Activated effector memory CD4-positive, alpha-beta T cell treated with Interleukin-2 at 50 U/mL for 16 hours (primary cell): ENCODE measurements around the gene SYNDIG1.

Source experiments
- DNase-seq: peaks from one replicate; pipeline ENCODE4 v3.0.0-alpha.2; 2020

The SYNDIG1 gene

DNA sequence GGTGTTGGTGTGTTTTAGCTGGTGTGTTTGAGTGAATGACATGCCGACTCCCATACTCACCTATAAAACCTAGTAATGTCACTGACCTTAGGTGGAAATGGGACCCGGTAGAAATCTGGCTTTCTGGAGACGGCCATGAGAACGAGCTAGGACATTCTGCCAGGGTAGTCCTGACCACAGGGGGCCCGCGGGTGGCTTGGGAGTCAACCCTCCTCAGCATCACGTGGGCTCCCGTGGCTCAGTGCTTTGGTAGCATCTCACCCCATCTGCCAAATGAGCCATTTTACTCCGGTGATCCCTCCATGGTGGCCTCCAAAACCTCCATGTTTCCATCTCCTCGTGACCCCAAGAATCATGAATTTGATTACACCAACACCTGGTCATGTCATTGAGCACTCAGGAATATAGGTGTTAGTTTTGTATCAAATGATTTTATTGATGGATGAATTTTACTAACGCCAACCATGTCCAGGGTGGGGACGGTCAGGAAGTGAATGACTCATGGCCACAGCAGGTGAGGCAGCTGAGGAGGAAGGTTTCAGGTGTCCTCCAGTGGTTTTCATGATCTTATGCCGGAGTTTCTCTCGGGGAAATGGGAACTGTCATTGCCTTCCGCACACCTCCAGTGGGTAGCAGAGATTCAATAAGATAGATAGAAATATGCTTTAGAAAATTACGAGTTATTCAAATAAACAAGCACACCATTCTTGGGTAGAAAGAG lies 195.0 kb downstream of the SYNDIG1 start:
- DNase-seq: no peak

DNA sequence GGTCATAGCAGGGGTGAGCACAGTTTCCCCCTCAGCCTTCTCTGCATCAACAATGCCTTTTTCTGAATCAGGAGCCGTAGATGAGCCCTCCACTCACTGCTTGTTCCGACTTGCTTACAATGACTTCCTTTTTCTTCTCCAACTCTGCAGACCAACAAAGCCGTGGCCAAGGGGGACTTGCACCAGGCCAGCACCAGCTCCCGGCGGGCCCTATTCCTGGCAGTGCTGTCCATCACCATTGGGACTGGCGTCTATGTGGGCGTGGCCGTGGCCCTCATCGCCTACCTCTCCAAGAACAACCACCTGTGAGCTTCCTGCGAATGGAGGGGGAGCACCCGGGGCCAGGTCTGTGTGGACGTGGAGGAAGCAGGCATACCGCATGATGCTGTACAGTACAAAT lies 195.8 kb downstream of the SYNDIG1 start:
- DNase-seq: no peak

DNA sequence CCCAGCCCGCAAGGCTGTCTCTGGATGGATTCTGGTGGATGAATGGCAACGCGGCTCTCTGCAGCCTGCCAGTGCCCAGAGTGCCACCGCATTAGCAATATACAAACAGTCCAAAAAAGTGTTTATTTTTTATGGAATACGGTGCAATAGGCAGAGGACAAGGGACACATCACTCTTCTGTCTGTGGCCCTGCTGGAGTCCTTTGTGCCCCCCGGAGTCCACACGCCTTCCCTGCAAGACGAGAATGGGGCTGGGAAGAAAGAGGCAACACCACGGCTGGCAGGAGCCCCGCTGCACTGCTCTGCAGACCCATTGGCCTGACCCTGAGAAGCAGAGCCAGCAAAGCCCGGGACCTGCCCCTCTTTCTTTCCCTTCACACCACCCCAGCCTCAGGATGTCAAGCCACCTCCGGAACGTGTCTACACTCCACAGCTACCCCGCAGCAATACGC lies 196.3 kb downstream of the SYNDIG1 start:
- no peak for DNase-seq

DNA sequence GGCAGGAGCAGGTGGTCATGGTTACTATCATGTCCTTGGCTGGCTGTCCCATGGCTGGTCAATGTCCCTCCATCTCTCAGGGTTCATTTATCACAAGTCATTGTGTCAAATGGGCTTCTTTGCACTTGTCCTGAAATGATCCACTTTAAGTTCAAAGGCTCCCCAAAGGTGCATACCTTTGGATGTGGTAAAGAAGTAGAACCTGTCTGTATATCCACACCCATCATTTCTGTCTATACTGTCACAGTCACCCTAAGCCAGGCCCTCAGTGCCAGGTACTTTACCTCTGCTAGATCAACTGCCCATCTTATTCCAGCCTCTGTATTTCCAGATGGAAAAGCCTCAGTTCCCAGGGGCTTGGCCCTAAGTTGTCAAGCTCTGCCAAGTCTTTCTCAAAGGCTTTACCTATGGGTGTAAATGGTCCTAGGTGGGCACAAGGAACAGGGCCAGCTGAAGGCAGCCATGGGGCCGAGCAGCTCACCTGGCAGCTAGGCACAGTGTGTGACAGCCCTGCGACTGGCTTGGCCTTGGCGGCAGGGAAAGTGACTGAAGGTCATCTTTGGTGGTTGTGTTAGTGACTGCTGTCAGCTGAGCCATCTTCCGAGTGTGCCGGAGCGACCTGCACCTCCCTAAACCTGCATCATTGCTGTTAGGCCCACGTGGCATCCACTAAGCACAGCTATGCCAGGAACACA lies 198.4 kb downstream of the SYNDIG1 start:
- DNase-seq: no peak

DNA sequence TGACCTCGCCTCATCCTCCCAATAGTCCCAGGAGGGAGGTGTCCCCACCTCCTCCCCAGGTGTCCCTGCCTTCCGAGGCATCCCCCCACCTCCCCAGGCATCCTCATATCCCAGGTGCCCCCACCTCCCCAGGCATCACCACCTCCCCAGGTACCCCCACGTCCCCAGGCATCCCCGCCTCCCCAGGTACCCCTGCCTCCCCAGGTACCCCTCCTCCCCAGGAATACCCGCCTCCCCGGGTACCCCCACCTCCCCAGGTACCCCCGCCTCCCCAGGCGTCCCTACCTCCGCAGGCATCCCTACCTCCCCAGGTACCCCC lies 198.9 kb downstream of the SYNDIG1 start:
- no peak for DNase-seq

DNA sequence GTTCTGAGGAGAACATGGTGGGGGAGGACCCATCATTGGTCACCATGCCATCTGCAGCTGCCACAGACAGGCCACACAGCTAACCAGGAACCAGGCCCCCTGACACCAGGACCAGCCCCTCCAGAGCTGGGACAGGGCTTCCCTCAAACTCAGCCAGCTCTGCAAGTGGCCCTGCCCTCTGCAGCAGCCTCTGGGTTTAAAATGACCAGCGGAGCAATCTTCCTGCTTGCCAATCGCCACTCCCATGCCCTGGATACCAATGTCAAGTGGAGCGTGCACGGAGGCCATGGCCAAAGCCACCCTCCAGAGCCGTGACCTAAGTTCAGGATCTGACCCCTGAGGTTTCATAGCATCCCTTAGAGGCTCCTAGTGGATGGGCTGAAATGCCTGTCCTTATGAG lies 199.4 kb downstream of the SYNDIG1 start:
- no peak for DNase-seq

DNA sequence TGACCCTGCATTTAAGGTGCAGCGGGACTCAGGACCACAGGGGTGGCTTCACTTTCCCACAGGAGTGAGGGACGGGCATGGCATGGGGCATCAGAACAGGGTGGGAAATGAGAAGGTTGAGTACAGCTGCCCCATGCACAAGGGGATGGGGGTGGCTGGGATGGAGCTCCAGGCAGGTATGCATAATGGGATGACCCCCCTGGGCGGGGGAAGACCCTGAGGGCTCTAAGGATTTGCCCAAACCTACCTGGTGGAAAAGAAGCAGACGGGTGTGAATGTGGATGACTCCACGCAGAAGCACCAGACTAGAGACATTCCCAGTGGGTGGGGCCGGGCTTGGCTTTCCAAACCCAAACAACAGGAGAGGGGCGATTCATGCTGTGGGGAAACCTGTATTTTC lies 200.3 kb downstream of the SYNDIG1 start:
- DNase-seq: no peak

DNA sequence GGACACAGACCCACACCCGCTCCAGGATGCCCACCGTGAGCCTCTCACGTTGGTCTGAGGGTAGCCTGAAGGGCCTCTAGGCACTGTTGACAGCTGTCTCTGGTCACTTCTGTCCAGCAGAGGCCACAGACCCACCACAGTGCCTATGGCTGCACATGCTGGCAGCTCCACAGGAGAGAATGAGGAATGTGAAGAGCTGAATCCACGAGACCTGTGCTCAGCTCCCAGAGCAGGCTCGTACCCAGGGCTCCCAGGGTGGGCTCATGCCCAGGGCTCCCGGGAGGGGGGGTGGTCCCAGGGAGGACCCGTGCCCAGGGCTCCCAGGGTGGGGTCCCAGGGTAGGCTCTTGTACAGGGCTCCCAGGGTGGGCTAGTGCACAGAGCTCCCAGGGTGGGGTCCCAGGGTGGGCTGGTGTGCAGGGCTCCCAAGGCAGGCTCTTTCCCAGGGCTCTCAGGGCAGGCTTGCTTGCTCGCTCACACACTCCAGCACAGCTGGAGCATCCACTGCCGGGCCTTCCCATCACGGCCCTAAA lies 201.0 kb downstream of the SYNDIG1 start:
- DNase-seq: no peak

DNA sequence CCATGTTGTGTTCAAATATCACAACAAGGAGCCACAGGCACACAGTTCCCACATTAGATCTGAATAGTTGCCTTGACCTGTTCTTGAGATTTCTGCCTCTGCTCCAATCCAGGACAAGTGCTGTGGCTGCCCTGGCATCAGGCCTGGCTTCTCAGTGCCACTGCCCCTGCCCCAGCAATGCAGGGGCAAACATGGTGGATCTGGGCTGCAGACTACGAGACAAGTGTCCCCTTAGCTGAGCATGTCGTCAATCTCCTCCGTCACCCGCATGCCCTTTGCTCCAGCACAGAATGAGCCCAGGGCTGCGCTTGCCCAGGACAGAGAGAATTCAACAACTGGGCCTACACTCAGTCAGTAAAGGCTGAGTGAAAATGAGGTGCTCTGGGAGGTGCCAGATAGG lies 201.6 kb downstream of the SYNDIG1 start:
- DNase-seq: no peak

DNA sequence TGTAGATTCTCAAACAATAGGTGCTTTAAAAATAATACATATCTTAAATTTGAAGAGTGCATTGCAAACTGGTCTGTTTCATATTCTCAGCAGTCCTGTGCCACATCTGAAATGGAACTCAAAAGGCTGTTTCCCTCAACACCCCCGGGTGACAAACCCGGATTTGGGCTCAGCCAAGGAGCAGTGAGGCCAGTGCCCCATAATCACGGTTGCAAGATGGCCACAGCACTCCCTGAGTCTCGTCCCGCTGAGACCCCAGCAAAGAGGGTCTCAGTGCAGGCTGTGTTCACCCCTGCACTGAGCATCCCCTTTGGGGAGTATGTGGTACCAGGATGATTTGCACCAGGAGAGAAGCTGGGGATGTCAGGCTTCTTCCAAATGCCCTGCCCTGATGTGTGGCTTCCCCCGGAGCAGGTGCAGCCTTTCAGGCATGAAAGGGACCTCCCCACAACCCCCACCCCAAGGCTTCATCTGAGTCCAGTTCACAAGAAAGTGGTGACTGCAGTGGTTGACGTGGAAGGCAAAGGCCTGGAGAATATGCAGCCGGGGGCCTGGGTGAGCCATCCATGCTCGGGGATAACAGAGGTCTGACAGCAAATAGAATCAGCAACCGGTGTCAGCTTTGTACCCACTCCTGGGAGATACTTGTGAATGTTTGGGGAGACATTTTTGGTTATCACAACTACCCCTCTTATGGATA lies 202.9 kb downstream of the SYNDIG1 start:
- no peak for DNase-seq

DNA sequence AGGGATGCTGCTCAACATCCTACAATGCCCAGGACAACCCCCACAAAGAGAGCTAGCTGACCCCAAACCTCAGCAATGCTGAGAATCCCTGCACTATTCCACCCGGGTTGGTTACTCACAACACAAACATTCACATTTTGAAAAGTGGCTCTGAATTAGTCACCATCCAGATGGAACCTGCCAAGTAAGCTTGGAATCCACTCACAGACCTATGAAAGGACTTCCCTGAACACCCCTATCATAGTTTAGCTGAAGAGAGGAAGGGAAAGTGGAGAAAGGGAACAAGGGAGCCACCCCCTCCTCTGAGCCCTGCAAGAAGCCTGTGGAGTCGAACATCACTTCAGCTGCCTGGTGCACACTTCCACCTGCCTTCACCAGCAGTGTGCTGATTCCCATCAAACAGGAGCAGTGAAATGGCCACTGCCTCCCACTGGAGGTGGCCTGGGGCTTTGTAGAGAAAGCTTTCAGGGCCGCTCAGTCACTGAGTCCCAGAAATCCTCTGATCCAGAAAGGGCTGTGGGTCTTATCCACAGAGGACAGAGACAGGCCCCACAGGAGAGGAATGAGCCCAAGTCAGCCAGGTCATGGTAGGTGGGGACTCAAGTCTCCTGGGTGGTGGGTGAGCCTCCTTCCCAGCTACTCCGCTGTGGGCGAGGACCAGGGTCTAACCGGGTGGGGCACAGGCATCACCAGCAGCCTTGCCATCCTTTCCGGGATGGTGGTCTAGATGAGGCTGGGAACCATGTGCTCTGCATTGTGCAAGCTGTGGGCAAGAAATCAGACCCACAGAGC lies 203.7 kb downstream of the SYNDIG1 start:
- no peak for DNase-seq

DNA sequence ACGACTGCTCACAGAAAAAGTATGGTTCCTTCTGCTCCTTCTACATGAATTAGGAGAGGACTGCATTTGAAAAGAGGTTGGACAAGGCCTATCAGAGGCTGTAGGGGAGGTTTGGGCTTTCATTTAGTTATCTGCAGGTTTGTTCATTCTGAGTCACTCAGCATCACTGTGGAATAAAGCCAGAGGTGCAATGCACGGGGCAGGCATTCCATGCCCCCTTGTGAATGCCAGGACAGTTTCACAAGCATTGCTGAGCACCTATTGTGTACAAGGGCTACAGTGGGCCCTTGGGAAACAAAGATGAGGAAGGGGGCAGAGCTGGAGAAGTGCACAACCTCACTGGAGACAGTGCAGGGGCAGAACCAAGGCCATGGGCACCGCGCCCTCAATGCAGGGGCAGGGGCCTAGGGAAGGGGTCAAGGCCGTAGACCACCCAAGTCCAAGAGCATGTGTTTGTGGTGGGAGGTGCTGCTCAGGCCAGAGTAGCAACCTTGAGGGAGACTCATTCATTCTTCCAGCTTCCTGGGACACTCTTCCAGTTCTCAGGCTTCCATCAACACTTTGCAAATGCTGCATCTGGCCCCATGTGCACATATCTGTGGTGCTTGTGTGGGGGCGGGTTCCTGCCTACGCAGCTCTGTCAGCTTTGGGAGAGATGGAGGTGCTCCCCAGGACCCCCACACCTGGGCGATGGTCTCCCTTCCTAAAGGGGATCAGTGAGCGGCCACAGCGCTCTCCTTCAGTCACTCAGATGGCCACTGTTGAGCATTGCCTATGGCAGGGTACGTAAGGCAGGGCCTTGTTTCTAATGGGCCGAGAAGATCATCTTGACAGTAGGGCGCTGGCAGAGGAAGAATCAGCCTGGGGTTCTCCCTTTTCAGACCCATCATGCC lies 204.5 kb downstream of the SYNDIG1 start:
- no peak for DNase-seq

DNA sequence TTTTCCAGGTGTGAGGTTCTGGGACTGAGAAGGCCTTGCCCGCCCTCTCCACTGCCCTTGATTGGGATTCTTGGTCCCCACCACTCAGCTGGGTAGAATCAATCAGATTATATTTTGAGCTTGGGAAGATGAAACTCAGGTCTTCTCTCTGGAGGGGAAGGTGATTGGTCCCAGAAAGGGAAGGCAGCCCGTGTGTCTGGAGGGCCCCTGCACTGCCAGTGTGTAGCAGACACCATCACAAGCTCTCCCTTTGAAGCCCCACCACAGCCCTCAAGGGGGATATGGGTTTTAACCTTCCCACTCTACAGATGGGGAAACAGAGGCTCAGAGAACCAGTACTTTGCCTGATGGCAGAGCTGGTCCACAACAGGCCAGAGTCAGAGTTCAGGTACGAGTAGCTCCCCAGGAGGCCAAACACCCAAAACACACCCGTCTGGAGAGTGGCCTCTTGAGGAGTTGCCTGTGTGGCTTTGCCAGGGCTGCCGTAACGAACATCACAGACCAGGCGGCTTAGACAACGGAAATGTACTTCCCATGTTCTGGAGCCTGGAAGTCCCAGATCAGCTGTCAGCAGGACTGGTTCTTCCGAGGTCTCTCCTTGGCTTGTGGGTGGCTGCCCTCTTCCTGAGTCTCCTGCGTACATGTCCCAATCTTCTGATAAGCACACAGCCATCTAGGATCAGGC lies 205.6 kb downstream of the SYNDIG1 start:
- no peak for DNase-seq

DNA sequence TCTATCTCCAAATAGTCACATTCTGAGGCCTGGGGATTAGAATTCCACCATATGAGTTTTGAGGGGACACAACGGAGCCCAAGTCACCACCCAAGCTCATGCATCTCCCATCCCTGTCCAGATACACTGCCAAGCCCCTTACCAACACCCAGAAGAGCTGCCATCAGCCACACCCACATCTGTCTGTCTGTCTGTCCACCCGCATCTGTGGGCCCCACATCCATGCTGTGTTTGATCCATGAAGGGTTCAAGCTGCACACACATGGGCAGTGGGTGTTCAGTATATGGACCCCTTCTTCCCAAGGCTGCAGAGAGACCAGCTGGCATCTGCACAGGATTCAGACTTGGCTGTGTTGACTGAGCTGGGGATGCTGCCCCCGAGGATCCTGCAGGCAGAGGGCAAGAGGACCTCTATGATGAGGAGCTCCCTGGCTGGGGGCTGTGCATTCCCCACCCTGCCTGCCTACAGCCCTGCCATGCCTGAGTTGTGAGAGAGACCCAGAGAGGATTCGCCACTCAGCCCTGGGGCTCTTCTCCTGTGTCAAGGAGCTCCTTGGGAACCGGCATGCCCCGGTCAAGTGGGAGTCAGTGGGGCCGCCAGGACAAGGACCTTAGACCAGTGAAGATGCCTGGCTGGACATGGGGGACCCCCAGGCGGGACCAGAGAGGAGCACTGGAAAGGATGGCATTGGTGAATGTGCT lies 206.4 kb downstream of the SYNDIG1 start:
- no peak for DNase-seq

DNA sequence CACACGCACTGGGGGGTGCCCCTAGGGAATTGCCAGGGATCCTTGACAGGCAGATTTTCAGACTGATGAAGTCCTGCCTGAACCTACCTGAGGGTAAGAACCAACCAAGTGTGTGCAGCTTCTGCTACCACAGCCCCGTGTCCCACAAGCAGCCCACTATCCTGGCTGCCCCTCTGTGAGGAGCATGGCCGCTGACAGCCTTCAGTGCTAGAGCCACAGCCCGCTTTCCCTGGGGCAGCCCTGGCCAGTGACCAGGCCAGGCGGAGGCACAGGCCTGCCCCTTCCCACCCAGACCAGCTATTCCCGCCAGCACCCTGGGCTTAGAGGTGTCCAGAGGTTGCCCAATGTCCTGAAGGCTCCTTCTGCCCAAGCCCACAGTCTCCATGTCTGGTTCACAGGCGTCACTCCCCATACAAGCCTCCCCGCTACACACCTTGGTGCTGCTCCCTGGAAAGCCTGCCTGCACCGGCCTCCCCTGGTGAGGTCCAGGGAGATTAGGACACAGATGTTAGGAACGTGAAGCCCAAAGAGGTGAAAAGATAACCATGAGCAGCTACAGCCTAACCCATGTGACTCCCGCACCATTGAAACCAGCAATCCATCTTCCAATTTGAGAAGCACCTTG lies 207.0 kb downstream of the SYNDIG1 start:
- no peak for DNase-seq

DNA sequence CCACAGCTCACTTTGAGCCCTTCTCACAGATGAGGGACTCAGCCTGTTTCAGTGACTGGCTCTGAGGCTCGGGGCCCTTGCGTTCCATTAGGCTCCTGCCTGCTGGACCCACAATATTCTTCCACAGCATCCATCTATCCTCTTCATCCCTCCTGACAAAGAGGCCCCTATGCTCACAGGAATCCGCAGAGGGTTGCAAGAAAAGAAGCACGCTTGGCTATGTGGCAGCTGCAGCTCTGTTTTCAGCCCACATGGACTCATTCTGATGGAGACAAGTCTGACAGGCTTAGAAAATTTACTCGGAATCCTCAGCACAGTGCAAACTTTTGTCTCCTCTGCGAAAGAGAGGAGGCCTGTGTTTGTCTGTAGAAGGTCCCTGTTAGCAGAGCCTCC lies 207.5 kb downstream of the SYNDIG1 start:
- DNase-seq: no peak

DNA sequence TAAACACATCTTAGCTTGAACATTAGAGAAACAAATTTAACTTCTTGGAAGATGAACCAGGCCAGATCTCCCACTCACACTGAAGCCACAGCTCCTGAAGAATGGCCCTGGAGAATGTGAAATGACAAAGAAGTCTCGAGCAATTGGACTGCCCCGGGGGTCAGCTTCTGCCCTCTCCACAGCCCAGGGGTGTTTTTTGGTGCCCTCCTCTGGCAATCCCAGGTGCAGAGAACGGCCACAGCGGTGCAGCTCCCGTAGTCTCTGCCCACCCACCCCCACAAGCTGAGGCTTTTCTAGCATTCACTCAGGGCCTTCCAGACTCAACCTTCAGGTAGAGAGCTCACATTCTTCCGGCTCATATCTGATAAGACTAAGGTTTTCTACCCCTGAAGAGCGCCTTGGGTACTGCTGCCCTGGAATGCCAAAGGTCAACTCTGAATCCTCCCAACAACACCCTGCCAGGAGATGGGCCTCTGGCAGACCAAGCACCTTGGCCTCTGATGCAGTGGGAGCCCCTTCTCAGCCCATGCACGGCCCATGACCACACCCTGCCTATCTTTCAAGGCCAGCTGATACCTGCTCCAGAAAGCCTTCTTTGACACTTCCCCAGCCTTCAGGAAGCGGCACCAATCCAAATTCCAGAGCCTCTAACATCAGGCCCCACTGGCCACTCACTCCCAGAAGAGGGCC lies 208.3 kb downstream of the SYNDIG1 start:
- no peak for DNase-seq

DNA sequence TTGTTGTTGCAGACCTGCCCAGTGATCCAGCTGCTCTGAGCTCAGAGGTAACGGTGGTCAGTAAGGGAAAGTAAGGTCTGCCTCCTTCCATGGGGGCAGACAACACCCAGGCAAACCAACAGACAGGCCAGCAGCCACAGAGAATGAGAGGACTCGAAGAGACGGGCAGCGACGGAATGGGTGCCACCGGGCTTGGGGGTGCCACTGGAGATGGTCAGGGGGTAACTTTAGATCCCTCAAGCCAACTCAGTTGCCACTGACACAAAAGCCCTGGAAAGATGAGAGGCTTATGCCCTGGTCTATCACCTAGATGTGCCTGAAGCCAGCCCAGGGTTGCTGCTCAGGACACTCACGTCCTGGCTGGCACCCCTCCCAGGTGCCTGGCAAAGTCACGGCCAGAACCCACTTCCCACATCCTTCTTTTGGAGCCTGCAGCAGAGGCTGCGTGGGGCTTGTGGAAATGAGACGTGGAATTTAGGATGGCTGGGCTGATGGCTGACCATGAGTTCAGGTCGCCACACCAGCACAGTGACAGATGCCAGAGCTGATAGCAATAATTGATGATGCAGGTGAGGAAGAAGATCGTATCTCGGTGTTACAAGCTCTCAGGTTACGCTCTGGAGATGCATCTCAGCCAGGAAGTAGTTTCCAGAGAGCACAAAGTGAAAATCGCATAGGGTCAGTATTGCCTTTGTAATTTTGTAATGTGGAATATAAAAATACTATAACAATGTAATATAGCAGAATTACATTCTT lies 209.1 kb downstream of the SYNDIG1 start:
- no peak for DNase-seq
